Measurements from ENCODE around the gene DRC3.

- no peak for TF ChIP-seq CTCF (conservative IDR thresholded peaks at IDR 0.05; ENCODE audit: low read length)
- no peak for TF ChIP-seq EZH2phosphoT487 (IDR thresholded peaks at IDR 0.05; ENCODE audit: borderline replicate concordance, low read depth, low read length)
These were observed 34.0 kb downstream of the DRC3 start for GRCh38 chr17:18006495-18007239.
